HCT116 (cell line): ENCODE results near the gene ACACA.

Experiments
- CEBPB ChIP-seq: IDR thresholded peaks from 2 replicates; pipeline ENCODE4 v1.6.1; 2012; ENCODE audit warnings: low read depth
- EZH2 ChIP-seq: fragments of 200-600 bp; sonication (generic); IDR thresholded peaks from 2 replicates; pipeline ENCODE4 v1.6.1; 2017; ENCODE audit warnings: antibody characterized with exemption, mixed run types
- EZH2phosphoT487 ChIP-seq: fragments of 200-600 bp; IDR thresholded peaks from 2 replicates; pipeline ENCODE4 v1.6.1; 2018; ENCODE audit warnings: antibody characterized with exemption, borderline replicate concordance
- POLR2AphosphoS5 ChIP-seq: IDR thresholded peaks from 2 replicates; pipeline ENCODE4 v1.6.1; 2011; ENCODE audit warnings: mild to moderate bottlenecking, low read depth, low read length, moderate library complexity
- TF ChIP-seq, protein P1 (sequence below): IDR thresholded peaks from 2 replicates; pipeline ENCODE4 v1.6.1; 2012; ENCODE audit warnings: low read depth

DNA sequence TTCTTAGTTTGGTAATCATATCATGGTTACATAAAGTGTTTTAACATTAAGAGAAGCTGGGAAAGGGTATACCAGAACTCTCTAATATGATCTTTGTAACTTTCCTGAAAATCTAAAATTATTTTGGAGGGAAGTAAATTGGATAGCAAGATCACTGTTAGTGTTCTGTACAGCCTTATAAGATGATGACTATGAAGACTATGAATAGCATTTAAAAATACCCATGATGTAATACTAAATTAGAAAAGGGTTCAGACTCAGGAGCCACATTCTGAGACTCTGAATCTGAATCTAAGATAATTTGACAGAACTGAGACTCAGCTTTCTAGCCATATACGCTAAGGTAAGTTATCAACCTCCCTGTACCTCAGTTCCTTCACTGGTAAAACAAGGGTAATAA, 238.9 kb downstream of the ACACA start:
- no peak for TF ChIP-seq POLR2AphosphoS5
- TF ChIP-seq EZH2phosphoT487: no peak
- no peak for TF ChIP-seq EZH2
- TF ChIP-seq, protein P1, sequence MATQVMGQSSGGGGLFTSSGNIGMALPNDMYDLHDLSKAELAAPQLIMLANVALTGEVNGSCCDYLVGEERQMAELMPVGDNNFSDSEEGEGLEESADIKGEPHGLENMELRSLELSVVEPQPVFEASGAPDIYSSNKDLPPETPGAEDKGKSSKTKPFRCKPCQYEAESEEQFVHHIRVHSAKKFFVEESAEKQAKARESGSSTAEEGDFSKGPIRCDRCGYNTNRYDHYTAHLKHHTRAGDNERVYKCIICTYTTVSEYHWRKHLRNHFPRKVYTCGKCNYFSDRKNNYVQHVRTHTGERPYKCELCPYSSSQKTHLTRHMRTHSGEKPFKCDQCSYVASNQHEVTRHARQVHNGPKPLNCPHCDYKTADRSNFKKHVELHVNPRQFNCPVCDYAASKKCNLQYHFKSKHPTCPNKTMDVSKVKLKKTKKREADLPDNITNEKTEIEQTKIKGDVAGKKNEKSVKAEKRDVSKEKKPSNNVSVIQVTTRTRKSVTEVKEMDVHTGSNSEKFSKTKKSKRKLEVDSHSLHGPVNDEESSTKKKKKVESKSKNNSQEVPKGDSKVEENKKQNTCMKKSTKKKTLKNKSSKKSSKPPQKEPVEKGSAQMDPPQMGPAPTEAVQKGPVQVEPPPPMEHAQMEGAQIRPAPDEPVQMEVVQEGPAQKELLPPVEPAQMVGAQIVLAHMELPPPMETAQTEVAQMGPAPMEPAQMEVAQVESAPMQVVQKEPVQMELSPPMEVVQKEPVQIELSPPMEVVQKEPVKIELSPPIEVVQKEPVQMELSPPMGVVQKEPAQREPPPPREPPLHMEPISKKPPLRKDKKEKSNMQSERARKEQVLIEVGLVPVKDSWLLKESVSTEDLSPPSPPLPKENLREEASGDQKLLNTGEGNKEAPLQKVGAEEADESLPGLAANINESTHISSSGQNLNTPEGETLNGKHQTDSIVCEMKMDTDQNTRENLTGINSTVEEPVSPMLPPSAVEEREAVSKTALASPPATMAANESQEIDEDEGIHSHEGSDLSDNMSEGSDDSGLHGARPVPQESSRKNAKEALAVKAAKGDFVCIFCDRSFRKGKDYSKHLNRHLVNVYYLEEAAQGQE: no peak
- no peak for TF ChIP-seq CEBPB
